ENCODE results near the gene SLC35F4.
A peak's percentile ranks its signal among the peaks of the same experiment; 100 is the strongest.
"Not testable (repeated sequence)": the region's sequence is repeated elsewhere in the genome, so short reads cannot be mapped to it uniquely, and the experiment has no call there.

The SLC35F4 gene

GRCh38 chr14:57725399-57726077 lies 140.4 kb downstream of the SLC35F4 start:
- no peak for DNase-seq (ENCODE audit: low spot score)

DNA sequence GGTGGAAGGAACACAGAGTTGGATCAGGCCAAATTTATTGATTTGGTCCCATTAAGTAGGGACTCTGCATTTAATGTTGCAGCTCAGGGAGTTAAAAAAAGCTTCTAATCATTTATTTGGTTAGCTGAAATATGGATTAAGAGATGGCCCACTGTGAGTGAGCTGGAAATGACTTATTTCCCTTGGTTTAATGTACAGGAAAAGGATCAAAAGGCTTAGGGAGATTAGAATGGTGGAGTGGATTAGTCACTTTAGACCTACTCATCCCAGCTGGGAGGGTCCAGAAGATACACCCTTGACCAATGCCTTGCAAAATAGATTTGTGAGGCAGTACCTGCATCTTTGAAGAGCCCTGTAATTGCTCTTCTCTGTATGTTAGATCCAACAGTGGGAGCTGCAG lies 143.8 kb downstream of the SLC35F4 start:
- DNase-seq (ENCODE audit: low spot score) = not testable (repeated sequence)

GRCh38 chr14:57714487-57714931 lies 151.4 kb downstream of the SLC35F4 start:
- no peak for DNase-seq (ENCODE audit: low spot score)

- DNase-seq (ENCODE audit: low spot score) = no peak
Observed at GRCh38 chr14:57712698-57713097, 153.2 kb downstream of the SLC35F4 start.

DNA sequence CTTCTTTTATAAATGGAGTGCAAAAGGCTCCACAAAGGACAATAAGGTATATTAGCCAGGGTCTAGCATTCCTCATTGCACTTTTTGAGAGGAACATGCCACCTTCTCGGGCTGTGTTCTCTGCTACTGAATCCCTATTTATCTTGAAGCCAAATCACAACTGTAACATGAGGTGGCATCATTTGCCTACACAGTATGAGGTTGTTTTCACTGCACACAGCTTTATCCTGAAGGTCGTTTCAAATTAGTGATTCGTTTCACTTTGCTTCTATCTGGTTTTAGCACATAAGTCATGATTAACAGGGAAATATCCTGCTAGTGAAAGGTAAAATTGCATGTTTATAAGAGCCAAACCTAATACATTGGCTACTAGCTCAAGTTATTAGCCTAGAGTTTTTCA lies 153.8 kb downstream of the SLC35F4 start:
- DNase-seq (ENCODE audit: low spot score) = no peak

- DNase-seq (ENCODE audit: low spot score) = no peak
Observed at GRCh38 chr14:57709909-57710308, 156.0 kb downstream of the SLC35F4 start.

GRCh38 chr14:57709086-57709485 lies 156.8 kb downstream of the SLC35F4 start:
- not testable (repeated sequence) for DNase-seq (ENCODE audit: low spot score)

- DNase-seq (ENCODE audit: low spot score) = no peak
Observed at GRCh38 chr14:57707219-57707618, 158.7 kb downstream of the SLC35F4 start.

DNA sequence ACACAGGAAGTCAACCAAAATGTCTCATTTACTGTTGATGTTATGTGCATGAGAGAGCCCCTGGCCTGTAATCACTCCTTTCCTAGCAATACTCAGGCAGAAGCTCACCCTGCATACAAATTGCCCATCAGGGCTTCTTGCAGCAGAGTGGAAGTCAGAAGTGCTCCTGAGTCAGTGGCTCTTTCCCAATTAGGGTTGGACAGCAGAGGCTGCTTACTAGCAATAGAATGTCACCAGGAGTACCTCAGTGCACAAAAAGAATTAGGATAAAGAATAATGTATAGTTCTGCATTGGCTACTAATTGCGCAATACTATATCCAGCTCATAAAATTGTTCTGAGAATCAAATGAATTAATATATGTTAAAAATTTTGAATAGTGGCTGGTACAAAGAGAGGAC lies 161.1 kb downstream of the SLC35F4 start:
- DNase-seq (ENCODE audit: low spot score) = no peak

GRCh38 chr14:57699947-57700346 lies 165.9 kb downstream of the SLC35F4 start:
- DNase-seq (ENCODE audit: low spot score) = no peak

- peak; percentile 57 for DNase-seq (ENCODE audit: low spot score)
Observed at GRCh38 chr14:57692671-57693070, 173.2 kb downstream of the SLC35F4 start.

DNA sequence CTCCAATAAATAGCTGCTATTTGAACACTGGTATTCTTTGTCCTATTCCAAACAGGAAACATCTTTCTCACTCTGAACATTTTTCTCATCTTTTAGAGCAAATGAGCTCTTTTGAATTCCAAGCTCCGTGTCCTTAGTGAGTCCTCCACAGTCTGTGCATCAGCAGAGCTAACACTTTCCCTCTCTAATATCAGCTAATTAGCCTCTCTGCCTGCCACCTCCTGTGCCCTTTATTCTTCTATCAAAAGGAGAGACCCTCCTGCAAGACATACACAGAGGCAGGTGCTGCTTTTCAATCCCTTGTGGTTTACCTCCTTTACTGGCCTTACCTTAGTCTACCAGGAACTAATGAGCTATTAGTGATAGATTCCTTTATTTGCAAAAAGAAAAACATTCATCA lies 178.5 kb downstream of the SLC35F4 start:
- no peak for DNase-seq (ENCODE audit: low spot score)

- no peak for DNase-seq (ENCODE audit: low spot score)
Observed at GRCh38 chr14:57686304-57686703, 179.6 kb downstream of the SLC35F4 start.

DNA sequence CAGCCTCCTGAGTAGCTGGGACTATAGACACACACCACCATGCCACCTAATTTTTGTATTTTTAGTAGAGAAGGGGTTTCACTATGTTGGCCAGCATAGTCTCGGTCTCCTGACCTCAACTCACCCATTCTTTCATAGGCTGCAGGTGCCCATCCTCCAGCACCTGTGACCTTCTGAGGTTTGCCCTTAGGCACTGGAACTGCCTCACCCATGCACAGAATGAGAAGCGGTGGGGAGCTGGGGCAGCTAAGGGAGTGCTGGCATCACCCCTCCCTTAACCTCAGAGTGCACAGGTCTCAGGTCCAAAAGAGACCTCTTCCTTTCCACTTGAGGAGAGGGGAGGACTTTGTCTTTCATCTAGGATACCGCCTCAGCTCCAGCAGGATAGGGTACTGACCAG lies 194.9 kb downstream of the SLC35F4 start:
- DNase-seq (ENCODE audit: low spot score) = no peak

GRCh38 chr14:57660208-57660607 lies 205.7 kb downstream of the SLC35F4 start:
- DNase-seq (ENCODE audit: low spot score) = no peak

DNA sequence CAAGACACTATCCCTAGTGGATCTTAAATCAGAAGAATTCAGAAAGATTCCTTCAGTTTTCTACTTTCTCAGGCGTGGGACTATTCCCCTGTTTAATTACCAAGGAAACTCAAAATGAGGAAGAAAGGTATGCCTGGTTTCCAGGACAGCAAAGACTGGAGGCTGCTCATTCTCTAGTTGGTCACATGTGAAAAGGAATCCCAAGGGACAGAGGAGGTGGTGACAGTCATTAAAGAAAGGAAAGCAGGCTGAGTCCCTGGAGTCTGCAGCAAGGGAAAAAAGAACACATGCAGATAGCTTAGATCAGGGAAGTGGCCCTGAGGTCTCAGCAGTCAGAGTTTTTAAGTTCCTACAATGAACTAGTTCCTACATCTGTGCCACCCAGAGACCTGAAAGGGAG lies 206.8 kb downstream of the SLC35F4 start:
- no peak for DNase-seq (ENCODE audit: low spot score)

GRCh38 chr14:57657487-57657886 lies 208.4 kb downstream of the SLC35F4 start:
- DNase-seq (ENCODE audit: low spot score) = no peak

DNA sequence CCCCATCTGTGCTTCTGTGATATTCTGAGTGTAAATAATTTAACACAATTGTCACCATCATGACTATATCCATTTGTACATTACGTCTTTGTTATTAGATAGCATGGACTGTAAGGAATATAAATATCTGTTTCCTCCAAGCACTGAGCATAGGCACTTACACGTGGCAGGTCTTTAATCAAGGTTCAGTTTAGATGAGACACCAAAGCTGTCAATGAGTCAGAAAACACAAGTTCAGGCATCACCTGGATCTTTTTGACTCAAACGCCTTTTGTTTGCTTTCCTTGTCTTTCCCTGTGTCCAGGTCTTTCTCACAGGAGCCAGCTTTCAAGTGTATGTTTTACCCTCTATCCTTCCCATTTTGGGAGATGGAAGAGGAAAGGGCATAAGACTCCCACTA lies 209.0 kb downstream of the SLC35F4 start:
- no peak for DNase-seq (ENCODE audit: low spot score)

- DNase-seq (ENCODE audit: low spot score) = no peak
Observed at GRCh38 chr14:57652769-57653168, 213.1 kb downstream of the SLC35F4 start.

DNA sequence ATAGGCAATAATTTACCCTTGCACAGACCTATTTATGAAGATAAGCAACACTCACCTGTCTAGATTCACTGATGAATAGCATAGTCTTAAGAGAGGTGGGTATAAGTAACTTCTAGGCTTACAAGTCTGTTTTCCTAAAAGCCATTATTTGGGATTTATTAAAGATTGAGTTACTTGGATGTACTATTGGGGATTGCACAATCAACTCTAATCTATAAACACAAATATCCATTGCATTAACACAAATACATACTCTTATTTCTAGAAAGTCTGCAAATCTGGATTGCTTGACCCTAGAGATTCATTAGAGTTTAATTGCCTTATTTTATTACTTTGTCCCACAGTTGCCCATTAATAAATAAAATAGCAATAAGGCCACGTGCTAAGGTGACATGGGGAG lies 224.1 kb downstream of the SLC35F4 start:
- no peak for DNase-seq (ENCODE audit: low spot score)

DNA sequence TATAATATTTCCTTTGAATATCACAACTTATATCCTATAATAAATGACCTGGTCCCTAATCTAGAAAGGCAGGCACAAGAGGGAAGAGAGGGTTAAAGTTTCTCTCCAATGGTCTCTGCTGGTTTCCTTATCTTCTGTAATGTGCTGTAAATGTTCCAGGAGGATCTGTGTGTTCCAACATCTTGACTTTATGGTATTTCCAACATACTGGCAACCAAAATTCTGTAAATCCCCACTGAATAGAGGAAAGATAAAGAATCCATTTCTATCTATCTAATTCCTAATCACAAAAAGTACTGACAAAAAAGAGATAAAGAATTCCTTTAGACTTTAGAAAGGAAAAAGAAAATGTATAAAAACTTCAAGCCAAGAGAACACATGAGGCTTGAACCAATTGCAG lies 225.9 kb downstream of the SLC35F4 start:
- no peak for DNase-seq (ENCODE audit: low spot score)

GRCh38 chr14:57637901-57638300 lies 228.0 kb downstream of the SLC35F4 start:
- no peak for DNase-seq (ENCODE audit: low spot score)

- no peak for DNase-seq (ENCODE audit: low spot score)
Observed at GRCh38 chr14:57634335-57634734, 231.6 kb downstream of the SLC35F4 start.

DNA sequence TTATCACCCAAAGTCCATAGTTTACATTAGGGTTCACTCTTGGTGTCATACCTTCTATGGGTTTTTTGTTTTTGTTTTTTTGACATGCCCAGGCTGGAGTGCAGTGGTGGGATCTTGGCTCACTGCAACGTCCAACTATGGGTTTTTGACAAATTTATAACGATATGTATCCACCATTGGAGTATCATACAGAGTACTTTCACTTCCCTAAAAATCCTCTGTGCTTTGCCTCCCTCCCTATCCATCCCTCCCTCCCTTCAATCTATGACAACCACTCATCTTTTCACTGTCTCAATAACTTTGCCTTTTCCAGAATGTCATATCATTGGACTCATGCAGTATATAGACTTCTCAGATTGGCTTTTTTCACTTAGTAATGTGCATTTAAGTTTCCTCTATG lies 233.2 kb downstream of the SLC35F4 start:
- DNase-seq (ENCODE audit: low spot score) = no peak

Data from GM03348 (cell line).